Left lung (tissue), 10 donors: ENCODE data around the gene STXBP4. TPM values are rescaled to one million over a fixed set of nuclear protein-coding genes. Genes with fewer than 3 reads are reported as not detected.

Experiments
- ATAC-seq: fragments of 200-7000 bp; cut with Tn5 transposase; one replicate; pipeline ENCODE4 v1.9.1; 2020; ENCODE audit warnings: moderate library complexity
- DNase-seq, 4 donors: peaks; one replicate each; pipeline ENCODE4 v3.0.0-alpha.2; 2013 to 2020
- H3K27ac ChIP-seq, 2 donors: fragments of 200-600 bp; sonication (generic) in 1 of 2; one replicate each; pipeline versions ENCODE4 v1.5.0 to v1.8.0; 2020 to 2021
- H3K27me3 ChIP-seq, 2 donors: fragments of 200-600 bp; sonication (generic) in 1 of 2; one replicate each; pipeline versions ENCODE4 v1.5.0 to v1.8.0; 2020 to 2021
- H3K36me3 ChIP-seq, 2 donors: fragments of 200-600 bp; sonication (generic) in 1 of 2; one replicate each; pipeline versions ENCODE4 v1.5.0 to v1.8.0; 2020 to 2021
- H3K4me1 ChIP-seq, 2 donors: fragments of 200-600 bp; one replicate each; pipeline ENCODE4 v1.8.0; 2021
- H3K4me3 ChIP-seq, 2 donors: fragments of 200-600 bp; sonication (generic) in 1 of 2; one replicate each; pipeline versions ENCODE4 v1.5.0 to v1.8.0; 2020 to 2021; ENCODE audit warnings: mild to moderate bottlenecking in 1 of 2
- H3K9me3 ChIP-seq, 2 donors: fragments of 200-600 bp; sonication (generic) in 1 of 2; one replicate each; pipeline versions ENCODE4 v1.5.0 to v1.8.0; 2020 to 2021
- intact Hi-C, 2 donors: fragments of 100-400 bp; cut with DNase I; formaldehyde crosslinking; loops; one replicate each; pipeline versions ENCODE4 v1.11.2 to v1.14.2; 2022
- polyA plus RNA-seq, 6 donors: library from polyadenylated mRNA; unstranded; fragments of 120-200 nt; gene quantifications; one replicate each; pipeline ENCODE4 v1.2.1, GENCODE V29; 2013; ENCODE audit not compliant: insufficient read length in 6 of 6
- total RNA-seq, 2 donors: library from RNA; stranded (reverse); fragmentation: NEBNext Ultra II Directional; extraction: Animal tissue kit (Norgen Biotek cat#: 25700); gene quantifications; one replicate each; pipeline ENCODE4 v1.2.1, GENCODE V29; 2021
- TF ChIP-seq, protein P1 (sequence below), 2 donors: fragments of 200-600 bp; sonication (generic) in 1 of 2; IDR thresholded peaks; one replicate each; pipeline versions ENCODE4 v1.5.0 to v1.8.0; 2021; ENCODE audit warnings: antibody characterized with exemption in 2 of 2
- donor health status: DM: no; HTN: yes; CAD: no.
- donor health status: DM: no; HTN: no; CAD: no.

The STXBP4 gene
- total and polyA plus RNA-seq, 8 donors = 12.7 to 22.0 (median 15.5) TPM

DNA sequence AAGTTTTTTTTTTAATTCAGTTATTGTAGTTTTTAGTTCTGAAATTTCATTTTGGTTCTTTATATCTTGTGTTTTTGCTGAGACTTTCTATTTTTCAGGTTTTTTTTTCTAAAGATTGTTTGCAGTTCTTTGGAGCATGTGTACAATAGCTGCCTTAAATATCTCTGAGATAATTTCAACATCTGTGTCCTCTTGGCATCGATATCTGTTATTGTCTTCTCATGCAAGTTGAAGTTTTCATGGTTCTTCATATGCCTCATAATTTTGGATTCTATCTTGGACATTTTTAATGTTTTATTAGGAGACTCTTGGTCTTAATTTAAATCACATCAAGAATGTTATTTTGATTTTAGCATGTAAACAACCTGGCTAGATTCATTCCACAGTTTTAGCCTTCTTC is 22.9 kb upstream of the STXBP4 start:
- no peak overlapping the region for H3K4me3 ChIP-seq
- ATAC-seq (no peak), DNase-seq (no peak)
- no peaks in the 10 kb centered on the region for H3K4me1 ChIP-seq
- intact Hi-C loops = no loop called here
- no peaks in the 10 kb centered on the region for H3K36me3 ChIP-seq
- H3K9me3 ChIP-seq = no peaks in the 10 kb centered on the region
- H3K27ac ChIP-seq = no peak overlapping the region
- no peaks in the 10 kb centered on the region for H3K27me3 ChIP-seq
- TF ChIP-seq, protein P1, sequence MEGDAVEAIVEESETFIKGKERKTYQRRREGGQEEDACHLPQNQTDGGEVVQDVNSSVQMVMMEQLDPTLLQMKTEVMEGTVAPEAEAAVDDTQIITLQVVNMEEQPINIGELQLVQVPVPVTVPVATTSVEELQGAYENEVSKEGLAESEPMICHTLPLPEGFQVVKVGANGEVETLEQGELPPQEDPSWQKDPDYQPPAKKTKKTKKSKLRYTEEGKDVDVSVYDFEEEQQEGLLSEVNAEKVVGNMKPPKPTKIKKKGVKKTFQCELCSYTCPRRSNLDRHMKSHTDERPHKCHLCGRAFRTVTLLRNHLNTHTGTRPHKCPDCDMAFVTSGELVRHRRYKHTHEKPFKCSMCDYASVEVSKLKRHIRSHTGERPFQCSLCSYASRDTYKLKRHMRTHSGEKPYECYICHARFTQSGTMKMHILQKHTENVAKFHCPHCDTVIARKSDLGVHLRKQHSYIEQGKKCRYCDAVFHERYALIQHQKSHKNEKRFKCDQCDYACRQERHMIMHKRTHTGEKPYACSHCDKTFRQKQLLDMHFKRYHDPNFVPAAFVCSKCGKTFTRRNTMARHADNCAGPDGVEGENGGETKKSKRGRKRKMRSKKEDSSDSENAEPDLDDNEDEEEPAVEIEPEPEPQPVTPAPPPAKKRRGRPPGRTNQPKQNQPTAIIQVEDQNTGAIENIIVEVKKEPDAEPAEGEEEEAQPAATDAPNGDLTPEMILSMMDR (IDR thresholded peaks at IDR 0.05) = no peak

DNA sequence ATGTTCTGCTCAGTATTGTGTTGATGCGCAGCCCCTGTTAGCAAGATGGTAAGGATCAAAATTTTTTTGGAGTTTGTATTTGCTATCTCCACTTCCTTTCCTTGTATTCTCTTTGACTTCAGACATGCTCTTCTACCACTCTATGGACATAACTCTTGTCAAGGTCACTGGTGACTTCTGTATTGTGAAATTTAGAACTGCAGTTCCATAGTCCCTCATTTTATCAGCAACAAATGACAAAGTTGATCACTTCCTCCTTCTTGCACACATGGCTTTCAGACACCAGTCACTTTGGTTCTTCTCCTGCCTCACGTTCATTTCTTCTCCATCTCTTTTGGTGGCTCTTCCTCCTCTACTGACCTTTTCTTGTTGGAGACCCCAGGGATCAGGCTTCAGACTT is 21.2 kb upstream of the STXBP4 start:
- no peak overlapping the region for H3K4me3 ChIP-seq
- H3K9me3 ChIP-seq = no peaks in the 10 kb centered on the region
- no peak for DNase-seq
- intact Hi-C loops = no loop called here
- H3K36me3 ChIP-seq = no peaks in the 10 kb centered on the region
- H3K27ac ChIP-seq = no peak overlapping the region
- H3K27me3 ChIP-seq = no peaks in the 10 kb centered on the region
- TF ChIP-seq, protein P1 (IDR thresholded peaks at IDR 0.05) = no peak
- ATAC-seq = no peak
- no peaks in the 10 kb centered on the region for H3K4me1 ChIP-seq

DNA sequence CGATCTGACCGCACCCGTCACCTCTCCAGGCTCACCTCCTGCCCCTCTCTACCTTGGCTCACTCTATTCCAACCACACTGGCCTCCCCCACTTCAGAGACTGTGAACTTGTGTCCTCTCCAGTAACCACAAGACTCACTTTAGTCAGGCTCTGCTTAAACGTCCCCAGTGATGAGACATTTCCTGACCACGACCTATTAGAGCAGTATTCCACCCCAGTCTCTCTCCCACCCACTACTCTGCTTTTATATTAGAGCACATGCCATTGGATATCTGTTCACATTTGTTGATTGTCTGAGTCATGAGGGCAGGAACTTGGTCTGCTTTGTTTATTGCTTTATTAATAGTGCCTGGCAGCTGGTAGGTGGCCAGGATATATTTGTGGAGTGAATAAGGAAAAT is 20.2 kb upstream of the STXBP4 start:
- no peaks in the 10 kb centered on the region for H3K9me3 ChIP-seq
- no peaks in the 10 kb centered on the region for H3K27me3 ChIP-seq
- ATAC-seq (peak; percentile 78), DNase-seq (no peak)
- TF ChIP-seq, protein P1 (IDR thresholded peaks at IDR 0.05) = no peak
- H3K27ac ChIP-seq = no peak overlapping the region
- intact Hi-C loops = no loop called here
- H3K36me3 ChIP-seq = peaks cover 0 to 8% of the 10 kb centered on the region in 2 donors
- no peak overlapping the region for H3K4me3 ChIP-seq
- H3K4me1 ChIP-seq = no peaks in the 10 kb centered on the region

DNA sequence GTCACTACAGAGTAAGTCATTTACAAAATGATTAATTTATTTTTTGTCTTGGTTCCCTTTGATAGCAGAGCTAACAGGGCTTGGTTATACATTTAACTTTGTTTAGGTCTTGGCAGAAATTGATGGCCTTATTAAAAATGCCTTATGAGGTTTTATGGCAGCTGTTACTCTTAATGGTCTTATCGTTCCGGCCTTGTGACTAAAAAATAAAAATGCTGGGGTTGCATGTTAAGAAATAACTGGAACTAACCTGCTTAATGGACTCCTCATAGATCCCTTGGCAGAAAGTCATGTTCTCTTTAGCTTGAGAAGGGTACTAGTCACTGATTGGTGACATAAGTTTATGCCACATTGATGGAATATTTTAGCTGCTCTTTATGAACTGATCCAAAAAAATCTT is 18.4 kb upstream of the STXBP4 start:
- Histone ChIP-seq H3K4me3 (no peak overlapping the region), H3K27me3 (no peaks in the 10 kb centered on the region), H3K36me3 (peaks cover 0 to 16% of the 10 kb centered on the region in 2 donors), H3K4me1 (no peaks in the 10 kb centered on the region), H3K9me3 (no peaks in the 10 kb centered on the region), H3K27ac (no peak overlapping the region)
- TF ChIP-seq, protein P1 (IDR thresholded peaks at IDR 0.05) = no peak
- ATAC-seq (no peak), DNase-seq (no peak)
- intact Hi-C loops = no loop called here

DNA sequence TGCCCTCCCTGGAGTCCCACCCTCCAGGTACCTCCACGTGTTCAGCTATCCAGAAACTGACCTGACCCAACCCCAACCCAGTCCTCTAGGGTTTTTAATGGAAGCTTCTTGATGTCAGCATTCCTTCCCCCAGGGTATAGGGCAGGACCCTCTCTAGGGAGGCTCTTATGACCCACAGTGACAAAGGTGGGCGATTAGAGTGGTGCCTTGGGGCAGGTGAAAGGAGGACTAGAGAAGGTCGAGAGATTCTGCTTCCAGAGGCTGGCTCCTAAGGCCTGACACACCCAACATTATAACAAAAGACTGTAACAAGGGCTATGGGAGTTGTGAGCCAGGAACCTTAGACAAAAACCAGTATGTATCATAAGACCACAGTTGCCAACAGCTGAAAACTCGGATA is 17.3 kb upstream of the STXBP4 start:
- Histone ChIP-seq H3K27ac (no peak overlapping the region), H3K27me3 (no peaks in the 10 kb centered on the region), H3K4me1 (no peaks in the 10 kb centered on the region), H3K9me3 (no peaks in the 10 kb centered on the region), H3K36me3 (peaks cover 0 to 18% of the 10 kb centered on the region in 2 donors), H3K4me3 (no peak overlapping the region)
- no peak for DNase-seq
- no peak for ATAC-seq
- intact Hi-C loops = no loop called here
- TF ChIP-seq, protein P1 (IDR thresholded peaks at IDR 0.05) = no peak
